Subcutaneous abdominal adipose tissue (tissue), 5 donors: ENCODE measurements around the gene KLC3.
"Not testable (repeated sequence)": the region's sequence is repeated elsewhere in the genome, so short reads cannot be mapped to it uniquely, and the experiment has no call there.

Experiments used
- H3K27ac ChIP-seq: one replicate; pipeline ENCODE4 v1.7.0; 2013; ENCODE audit warnings: low read depth, mild to moderate bottlenecking, inconsistent platforms, low read length, moderate library complexity
- H3K27me3 ChIP-seq, 5 donors: one replicate each; pipeline ENCODE4 v1.7.0; 2013; ENCODE audit warnings: low read length in 5 of 5, inconsistent platforms in 1 of 5; ENCODE audit not compliant: control insufficient read depth in 5 of 5, insufficient read depth in 4 of 5
- H3K36me3 ChIP-seq, 5 donors: one replicate each; pipeline ENCODE4 v1.7.0; 2013; ENCODE audit warnings: low read length in 5 of 5; ENCODE audit not compliant: control insufficient read depth in 5 of 5, insufficient read depth in 5 of 5
- H3K4me1 ChIP-seq, 5 donors: one replicate each; pipeline ENCODE4 v1.7.0; 2013; ENCODE audit warnings: low read length in 5 of 5, mild to moderate bottlenecking in 3 of 5, moderate library complexity in 1 of 5; ENCODE audit not compliant: control insufficient read depth in 5 of 5, insufficient read depth in 5 of 5
- H3K4me3 ChIP-seq, 5 donors: one replicate each; pipeline ENCODE4 v1.7.0; 2013; ENCODE audit warnings: low read length in 5 of 5, low read depth in 1 of 5
- H3K9ac ChIP-seq, 5 donors: one replicate each; pipeline ENCODE4 v1.7.0; 2013; ENCODE audit warnings: low read length in 5 of 5, mild to moderate bottlenecking in 4 of 5, moderate library complexity in 3 of 5
- H3K9me3 ChIP-seq, 5 donors: one replicate each; pipeline ENCODE4 v1.7.0; 2013; ENCODE audit warnings: low read length in 5 of 5; ENCODE audit not compliant: control insufficient read depth in 5 of 5
- donor health status: healthy.
- donor health status: healthy.
- donor health status: healthy.
- donor health status: healthy.
- donor health status: healthy.

KLC3 gene

DNA sequence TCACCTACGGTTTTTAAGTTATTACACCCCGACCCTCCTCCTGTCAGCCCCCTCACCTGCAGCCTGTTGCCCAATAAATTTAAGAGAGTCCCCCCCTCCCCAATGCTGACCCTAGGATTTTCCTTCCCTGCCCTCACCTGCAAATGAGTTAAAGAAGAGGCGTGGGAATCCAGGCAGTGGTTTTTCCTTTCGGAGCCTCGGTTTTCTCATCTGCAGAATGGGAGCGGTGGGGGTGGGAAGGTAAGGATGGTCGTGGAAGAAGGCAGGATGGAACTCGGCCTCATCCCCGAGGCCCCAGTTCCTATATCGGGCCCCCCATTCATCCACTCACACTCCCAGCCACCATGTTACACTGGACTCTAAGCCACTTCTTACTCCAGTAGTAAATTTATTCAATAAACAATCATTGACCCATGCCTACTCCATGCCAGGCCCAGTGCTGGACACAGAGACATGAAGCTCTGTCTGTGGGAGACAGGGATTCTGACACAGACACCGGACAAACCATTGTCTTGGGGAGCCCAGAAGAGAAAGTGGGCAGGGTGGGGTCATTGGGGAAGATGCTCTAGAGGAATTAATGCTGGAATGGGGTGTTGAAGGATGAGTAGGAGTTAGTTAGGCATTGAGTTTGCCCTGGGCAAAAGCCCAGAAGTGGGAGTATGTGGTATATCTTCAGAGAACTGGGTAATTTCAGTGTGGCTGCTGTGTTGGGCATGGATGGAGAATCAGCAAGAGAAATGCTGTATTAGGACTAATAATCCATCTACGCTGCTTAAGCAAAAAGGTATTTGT lies 37.1 kb upstream of the KLC3 start:
- H3K27ac ChIP-seq = no peak overlapping the region
- H3K36me3 ChIP-seq = peaks cover 0 to 37% (median 26%) of the 10 kb centered on the region in 5 donors
- H3K4me1 ChIP-seq = peaks cover 0 to 4% (median 0%) of the 10 kb centered on the region in 5 donors
- peaks cover 0 to 5% (median 0%) of the 10 kb centered on the region in 5 donors for H3K27me3 ChIP-seq
- H3K9ac ChIP-seq = no peak overlapping the region
- peaks cover 0 to 5% (median 0%) of the 10 kb centered on the region in 5 donors for H3K9me3 ChIP-seq
- no peak overlapping the region for H3K4me3 ChIP-seq

DNA sequence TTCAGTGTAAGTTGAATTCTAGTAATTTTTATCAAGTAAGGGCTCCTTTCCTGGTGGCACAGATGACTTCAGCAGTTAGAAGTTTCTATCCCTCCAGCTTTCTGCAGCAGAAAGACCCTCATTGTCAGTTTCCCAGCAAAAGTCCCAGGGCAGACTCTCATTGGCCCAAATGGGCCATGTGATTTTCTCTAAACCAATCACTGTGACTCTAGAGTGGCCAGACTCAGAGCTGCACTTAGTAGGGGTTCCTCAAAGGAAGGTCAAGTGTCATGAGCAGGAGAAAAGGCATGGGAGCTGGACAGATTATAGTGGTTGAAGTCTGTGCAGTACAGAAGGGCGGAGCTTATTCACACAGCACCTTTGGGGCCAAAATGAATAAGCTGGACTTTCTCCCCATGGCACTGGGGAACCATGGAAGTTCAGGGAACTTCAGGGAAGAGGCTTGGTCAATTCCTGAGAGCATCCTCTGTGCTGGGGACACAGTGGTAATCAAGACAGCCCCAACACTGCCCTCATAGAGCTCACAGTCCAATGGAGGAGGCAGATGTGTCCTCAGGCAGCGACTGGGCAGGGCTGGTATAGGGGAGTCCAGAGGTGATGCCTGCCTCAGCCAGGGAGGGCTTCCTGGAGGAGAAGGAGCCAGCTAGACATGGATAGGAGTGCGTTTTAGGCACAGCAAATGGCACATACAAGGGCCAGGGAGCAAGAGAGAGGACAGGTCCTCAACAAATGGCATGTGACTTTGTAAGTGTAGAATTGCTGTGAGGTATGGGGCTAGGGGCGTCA lies 36.2 kb upstream of the KLC3 start:
- Histone ChIP-seq H3K4me3 (no peak overlapping the region), H3K36me3 (peaks cover 0 to 30% (median 20%) of the 10 kb centered on the region in 5 donors), H3K9ac (no peak overlapping the region), H3K27me3 (peaks cover 0 to 6% (median 0%) of the 10 kb centered on the region in 5 donors), H3K9me3 (peaks cover 0 to 5% (median 0%) of the 10 kb centered on the region in 5 donors), H3K27ac (no peak overlapping the region), H3K4me1 (peaks cover 0 to 4% (median 0%) of the 10 kb centered on the region in 5 donors)

DNA sequence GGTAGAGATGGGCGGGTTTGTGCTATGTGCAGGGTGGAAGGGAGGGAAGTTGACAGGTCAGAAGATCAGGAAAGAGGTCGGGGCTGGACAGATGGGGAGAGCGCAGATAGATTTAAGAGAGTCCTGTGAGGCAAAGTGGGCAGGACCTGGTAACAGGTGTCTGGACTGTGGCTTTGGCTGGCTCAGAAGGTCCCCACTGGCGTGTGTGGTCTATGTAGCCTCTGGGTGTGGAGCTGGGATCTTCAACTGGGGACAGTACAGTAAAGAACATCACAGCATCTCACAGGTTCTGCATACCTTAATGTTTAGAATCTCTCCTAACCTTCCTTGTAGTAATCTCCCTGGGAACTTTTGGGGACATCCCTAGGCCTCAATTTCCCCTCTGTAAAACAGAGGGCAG lies 35.5 kb upstream of the KLC3 start:
- peaks cover 0 to 6% (median 0%) of the 10 kb centered on the region in 5 donors for H3K27me3 ChIP-seq
- no peak overlapping the region for H3K27ac ChIP-seq
- peaks cover 0 to 4% (median 0%) of the 10 kb centered on the region in 5 donors for H3K4me1 ChIP-seq
- H3K4me3 ChIP-seq = no peak overlapping the region
- H3K36me3 ChIP-seq = peaks cover 0 to 23% (median 15%) of the 10 kb centered on the region in 5 donors
- peaks cover 0 to 5% (median 0%) of the 10 kb centered on the region in 5 donors for H3K9me3 ChIP-seq
- no peak overlapping the region for H3K9ac ChIP-seq

DNA sequence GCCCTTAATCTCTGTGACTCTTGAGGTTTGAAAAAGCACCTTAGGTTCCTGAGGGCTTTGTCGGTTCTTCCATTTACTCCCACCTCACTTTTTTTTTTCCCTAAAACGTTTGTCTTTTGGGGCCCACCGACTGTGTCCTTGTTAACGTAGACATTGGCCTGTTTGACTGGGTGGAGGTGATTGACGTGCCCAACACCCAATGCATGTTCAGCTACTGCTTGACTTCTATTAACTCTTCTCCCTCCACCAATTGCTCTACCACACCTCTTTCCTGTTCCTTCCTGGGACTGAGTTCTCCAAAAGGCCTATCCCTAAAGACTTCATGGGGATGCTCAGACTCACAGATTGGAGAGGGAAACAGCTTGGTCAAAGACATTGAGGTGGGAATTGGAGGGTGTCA lies 35.1 kb upstream of the KLC3 start:
- peaks cover 0 to 6% (median 0%) of the 10 kb centered on the region in 5 donors for H3K27me3 ChIP-seq
- peaks cover 0 to 5% (median 0%) of the 10 kb centered on the region in 5 donors for H3K9me3 ChIP-seq
- no peak overlapping the region for H3K27ac ChIP-seq
- H3K4me3 ChIP-seq = no peak overlapping the region
- peaks cover 0 to 4% (median 0%) of the 10 kb centered on the region in 5 donors for H3K4me1 ChIP-seq
- peaks cover 0 to 21% (median 15%) of the 10 kb centered on the region in 5 donors for H3K36me3 ChIP-seq
- no peak overlapping the region for H3K9ac ChIP-seq

DNA sequence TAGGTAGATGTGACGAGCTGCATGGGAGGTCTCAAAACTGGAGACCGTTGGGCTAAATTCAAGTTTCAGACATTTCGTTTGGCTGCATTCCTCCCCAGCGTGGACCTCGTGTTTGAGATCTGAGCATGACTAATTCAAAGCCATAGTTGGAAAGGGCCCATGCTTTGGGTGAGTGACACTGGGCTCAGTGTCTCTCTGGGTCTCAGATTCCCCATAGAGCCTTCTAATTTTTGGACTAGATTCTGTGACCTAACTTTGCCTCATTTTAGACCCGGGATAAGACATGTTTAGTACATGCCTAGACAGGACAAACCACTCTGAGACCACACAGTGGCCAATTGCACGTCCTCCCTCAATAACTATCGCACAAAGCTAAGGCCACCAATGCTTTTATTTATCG lies 34.5 kb upstream of the KLC3 start:
- Histone ChIP-seq H3K9me3 (peaks cover 0 to 5% (median 0%) of the 10 kb centered on the region in 5 donors), H3K9ac (no peak overlapping the region), H3K27ac (no peak overlapping the region), H3K4me3 (no peak overlapping the region), H3K36me3 (peaks cover 0 to 15% (median 10%) of the 10 kb centered on the region in 5 donors), H3K4me1 (peaks cover 0 to 4% (median 0%) of the 10 kb centered on the region in 5 donors), H3K27me3 (peaks cover 0 to 6% (median 0%) of the 10 kb centered on the region in 5 donors)

DNA sequence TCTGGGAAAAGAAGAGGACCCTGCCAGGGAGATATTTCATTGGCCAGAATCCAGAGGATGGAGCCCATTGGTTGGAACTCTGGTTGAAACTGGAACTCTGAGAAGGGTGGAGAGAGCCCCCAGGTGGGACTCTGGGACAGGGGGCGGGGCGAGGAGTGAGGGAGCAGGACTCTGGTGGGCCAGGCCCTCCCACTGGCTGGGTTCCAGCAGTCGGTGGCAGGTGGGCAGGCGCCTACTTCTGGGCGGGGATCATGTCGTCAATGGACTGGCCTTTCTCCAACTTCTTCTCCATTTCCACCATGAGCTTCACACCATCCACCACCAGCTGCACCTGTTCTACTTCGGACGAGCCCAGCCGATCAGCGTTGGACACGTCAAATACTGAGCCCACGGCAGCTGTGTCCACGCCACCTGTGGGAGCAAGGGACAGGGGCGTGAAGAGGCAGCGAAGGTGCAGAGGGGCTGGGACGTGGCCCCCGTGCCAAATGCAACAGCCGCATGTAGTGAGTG lies 34.0 kb upstream of the KLC3 start:
- Histone ChIP-seq H3K36me3 (peaks cover 0 to 14% (median 10%) of the 10 kb centered on the region in 5 donors), H3K27ac (no peak overlapping the region), H3K9ac (no peak overlapping the region), H3K4me3 (no peak overlapping the region), H3K27me3 (peaks cover 0 to 6% (median under 1%) of the 10 kb centered on the region in 5 donors), H3K4me1 (peaks cover 0 to 4% (median 0%) of the 10 kb centered on the region in 5 donors), H3K9me3 (peaks cover 0 to 5% (median 0%) of the 10 kb centered on the region in 5 donors)

DNA sequence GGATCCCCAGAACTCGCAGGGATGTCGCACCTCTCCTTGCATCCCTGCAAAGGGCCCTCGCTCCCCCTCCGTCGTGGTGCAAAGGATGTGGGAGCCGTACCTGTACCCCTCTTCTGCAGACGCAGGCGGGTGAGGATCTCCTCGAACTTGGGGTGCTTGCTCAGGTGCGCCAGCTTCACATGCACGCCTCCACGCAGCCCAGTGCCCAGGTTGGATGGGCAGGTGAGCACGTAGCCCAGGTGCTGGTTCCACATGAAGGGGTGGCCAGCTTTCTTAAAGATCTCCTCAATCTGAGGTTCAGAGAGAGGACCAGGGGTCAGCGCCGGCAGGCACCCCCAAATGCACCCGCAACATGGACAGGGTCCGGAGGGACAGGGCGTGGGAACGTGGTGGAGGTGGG lies 33.2 kb upstream of the KLC3 start:
- no peak overlapping the region for H3K9ac ChIP-seq
- H3K4me1 ChIP-seq = peaks cover 0 to 4% (median 0%) of the 10 kb centered on the region in 5 donors
- H3K9me3 ChIP-seq = peaks cover 0 to 5% (median 0%) of the 10 kb centered on the region in 5 donors
- peaks cover 0 to 8% (median 5%) of the 10 kb centered on the region in 5 donors for H3K36me3 ChIP-seq
- no peak overlapping the region for H3K27ac ChIP-seq
- H3K27me3 ChIP-seq = peaks cover 0 to 8% (median 4%) of the 10 kb centered on the region in 5 donors
- no peak overlapping the region for H3K4me3 ChIP-seq

DNA sequence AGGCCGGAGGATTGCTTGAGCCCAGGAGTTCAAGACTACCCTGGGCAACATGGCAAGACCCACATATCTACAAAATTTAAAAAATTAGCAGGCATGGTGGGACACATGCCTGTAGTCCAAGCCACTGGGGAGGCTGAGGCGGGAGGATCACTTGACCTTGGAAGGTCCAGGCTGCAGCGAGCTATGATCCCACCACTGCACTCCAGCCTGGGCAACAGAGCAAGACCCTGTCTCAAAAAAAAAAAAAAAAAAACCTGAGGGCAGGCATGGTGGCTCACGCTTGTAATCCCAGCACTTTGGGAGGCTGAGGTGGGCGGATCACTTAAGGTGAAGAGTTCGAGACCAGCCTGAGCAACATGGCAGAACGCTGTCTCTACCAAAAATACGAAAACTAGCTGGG lies 31.2 kb upstream of the KLC3 start:
- H3K9ac ChIP-seq, H3K27ac ChIP-seq, H3K9me3 ChIP-seq, H3K4me3 ChIP-seq, H3K36me3 ChIP-seq, H3K4me1 ChIP-seq, H3K27me3 ChIP-seq: not testable (repeated sequence)

DNA sequence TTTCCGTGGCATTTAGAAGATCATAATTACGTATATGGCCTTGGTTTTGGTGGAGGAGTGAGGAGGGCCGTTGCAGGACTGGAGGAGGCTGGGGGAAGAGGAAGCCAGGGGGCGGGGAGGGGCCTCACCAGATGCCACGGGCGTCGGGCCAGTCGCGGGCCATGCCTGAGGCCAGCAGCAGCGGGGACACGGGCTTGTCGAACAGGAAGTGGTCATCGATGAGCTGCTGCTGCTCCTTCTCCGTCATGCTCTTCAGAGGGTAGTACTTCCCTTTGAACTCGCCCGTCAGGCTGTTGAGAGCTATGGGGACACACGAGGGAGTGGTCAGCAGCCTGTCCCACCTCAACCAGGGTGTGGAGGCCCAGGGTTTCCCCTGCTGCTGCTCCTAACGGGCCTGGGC lies 28.9 kb upstream of the KLC3 start:
- no peaks in the 10 kb centered on the region for H3K36me3 ChIP-seq
- peaks cover 0 to 2% (median 0%) of the 10 kb centered on the region in 5 donors for H3K4me1 ChIP-seq
- H3K27ac ChIP-seq = no peak overlapping the region
- H3K4me3 ChIP-seq = no peak overlapping the region
- H3K9ac ChIP-seq = no peak overlapping the region
- H3K27me3 ChIP-seq = peaks cover 5 to 14% (median 10%) of the 10 kb centered on the region in 5 donors
- H3K9me3 ChIP-seq = no peaks in the 10 kb centered on the region
